ENCODE data around the gene BOLL. TPM values are rescaled to one million over a fixed set of nuclear protein-coding genes. Genes with fewer than 3 reads are reported as not detected.

BOLL gene
- total and polyA plus RNA-seq, 10 of the 15 experiments (the other 5 are each of a cell fraction or from before 2014, with no cell fraction given), result 0.05 TPM; not detected in 9

GRCh38 chr2:197828464-197829135, 43.5 kb upstream of the BOLL start:
- TF ChIP-seq POLR2AphosphoS5 (IDR thresholded peaks at IDR 0.05; ENCODE audit: low read length), result no peak
- no peak for TF ChIP-seq ZSCAN29 (IDR thresholded peaks at IDR 0.05)
- no peak for TF ChIP-seq POU2F2 (IDR thresholded peaks at IDR 0.05; ENCODE audit: borderline replicate concordance, low read depth, low read length)
- TF ChIP-seq EGR1 (IDR thresholded peaks at IDR 0.05; ENCODE audit: borderline replicate concordance in 1 of 2, low read depth in 2 of 2, low read length in 2 of 2), result no peak
- no peak for TF ChIP-seq E4F1 (IDR thresholded peaks at IDR 0.05; ENCODE audit: borderline replicate concordance, partially characterized antibody)
- no peak for TF ChIP-seq CEBPB (IDR thresholded peaks at IDR 0.05; ENCODE audit: borderline replicate concordance in 1 of 2, low read depth in 2 of 2, low read length in 2 of 2)
- no peak for TF ChIP-seq MEF2B (IDR thresholded peaks at IDR 0.05; ENCODE audit: partially characterized antibody, poor library complexity, severe bottlenecking)
- TF ChIP-seq MTA2 (IDR thresholded peaks at IDR 0.05; ENCODE audit: low read depth), result no peak
- TF ChIP-seq RAD51 (IDR thresholded peaks at IDR 0.05), result no peak
- TF ChIP-seq ATF3 (IDR thresholded peaks at IDR 0.05; ENCODE audit: borderline replicate concordance, extremely low read depth, low read depth, low read length), result no peak

More at GRCh38 chr2:197828464-197829135, 43.5 kb upstream of the BOLL start:
- in situ Hi-C loops (cut with MboI), result no loop called here
- ChIA-PET RAD21 (ENCODE audit: unreplicated experiment) (interaction anchor here (0.9 kb wide), 1 partner anchor 12 kb away, joined by 3 read pairs; no protein-coding TSS in a partner anchor), CTCF (interaction anchor here (1.1 to 1.7 kb wide), 2 partner anchors 9 to 15 kb away, joined by 4 to 5 read pairs; no protein-coding TSS in a partner anchor), SMC1A (ENCODE audit: uncharacterized antibody, unreplicated experiment) (interaction anchor here (1.5 kb wide), 1 partner anchor 10 kb away, joined by 8 read pairs; no protein-coding TSS in a partner anchor), POLR2A (no interaction called here)
- no peaks in the 10 kb centered on the region for H4K20me1 ChIP-seq (ENCODE audit: control insufficient read depth, insufficient read depth)
- no peaks in the 10 kb centered on the region for H3K4me1 ChIP-seq (ENCODE audit: control insufficient read depth, insufficient read depth, low read length)
- H2AFZ ChIP-seq (ENCODE audit: control insufficient read depth, low read depth, low read length), result no peak overlapping the region
- FAIRE-seq (no peak), DNase-seq (ENCODE audit: low read depth, low spot score) (no peak), ATAC-seq (no peak)
- no TSS peak for BruUV-seq (replicated peaks)
- no peak overlapping the region for H3K4me2 ChIP-seq (ENCODE audit: control insufficient read depth, insufficient read depth)
- intact Hi-C loops (cut with micrococcal nuclease; ENCODE audit: unreplicated experiment), result no loop called here
- no peaks in the 10 kb centered on the region for H3K79me2 ChIP-seq (ENCODE audit: control insufficient read depth, insufficient read depth, low read length)
- no peaks in the 10 kb centered on the region for H3K36me3 ChIP-seq (ENCODE audit: control insufficient read depth in 2 of 2, insufficient read depth in 2 of 2, low read length in 1 of 2)
- H3K9me3 ChIP-seq (replicated peaks; ENCODE audit: control insufficient read depth, insufficient read depth, low read length), result no peaks in the 10 kb centered on the region
- H3K4me3 ChIP-seq, result no peak overlapping the region
- no peak overlapping the region for H3K27ac ChIP-seq (ENCODE audit: control insufficient read depth, insufficient read depth)
- H3K9ac ChIP-seq (ENCODE audit: control insufficient read depth, insufficient read depth, low read length), result no peak overlapping the region
- 4% methylated on average over 1 of the region's 1 CpG for WGBS (ENCODE audit: insufficient coverage, insufficient replicate concordance, low lambda C conversion rate, missing lambda C conversion rate)
- peaks cover 0 to 4% of the 10 kb centered on the region in 2 experiments; a peak in 1 of 4 replicates for H3K27me3 ChIP-seq (replicated peaks in 1 of 2; ENCODE audit: control insufficient read depth in 2 of 2, insufficient read depth in 2 of 2, low read length in 1 of 2)
